Ishikawa (cell line): ENCODE measurements around the gene KNDC1.

ENCODE experiments used
- CEBPB ChIP-seq: IDR thresholded peaks from 2 replicates; pipeline ENCODE4 v1.6.1; 2012
- CREB1 ChIP-seq: IDR thresholded peaks from 2 replicates; pipeline ENCODE4 v1.6.1; 2012; ENCODE audit warnings: low read depth
- EGR1 ChIP-seq: IDR thresholded peaks from 2 replicates; pipeline ENCODE4 v1.6.1; 2012
- EP300 ChIP-seq: IDR thresholded peaks from 2 replicates; pipeline ENCODE4 v1.6.1; 2012; ENCODE audit warnings: borderline replicate concordance
- FOXM1 ChIP-seq: IDR thresholded peaks from 2 replicates; pipeline ENCODE4 v1.6.1; 2012; ENCODE audit warnings: low read depth, borderline replicate concordance
- MAX ChIP-seq: IDR thresholded peaks from 2 replicates; pipeline ENCODE4 v1.6.1; 2012
- NFIC ChIP-seq: IDR thresholded peaks from 2 replicates; pipeline ENCODE4 v1.6.1; 2012
- RAD21 ChIP-seq: IDR thresholded peaks from 2 replicates; pipeline ENCODE4 v1.6.1; 2012; ENCODE audit warnings: low read depth
- REST ChIP-seq: IDR thresholded peaks from 2 replicates; pipeline ENCODE4 v1.6.1; 2012; ENCODE audit warnings: low read depth, mild to moderate bottlenecking
- TAF1 ChIP-seq: IDR thresholded peaks from 2 replicates; pipeline ENCODE4 v1.6.1; 2012; ENCODE audit warnings: low read depth, mild to moderate bottlenecking
- TCF12 ChIP-seq: IDR thresholded peaks from 2 replicates; pipeline ENCODE4 v1.6.1; 2012; ENCODE audit warnings: low read depth
- TEAD4 ChIP-seq: IDR thresholded peaks from 2 replicates; pipeline ENCODE4 v1.6.1; 2012
- USF1 ChIP-seq: IDR thresholded peaks from 2 replicates; pipeline ENCODE4 v1.6.1; 2012
- YY1 ChIP-seq: IDR thresholded peaks from 2 replicates; pipeline ENCODE4 v1.6.1; 2012; ENCODE audit warnings: low read depth
- ZBTB7A ChIP-seq: IDR thresholded peaks from 2 replicates; pipeline ENCODE4 v1.6.1; 2012; ENCODE audit warnings: low read depth

The KNDC1 gene

GRCh38 chr10:133126431-133127290 lies 33.4 kb upstream of the KNDC1 start:
- no peak for TF ChIP-seq MAX
- TF ChIP-seq ZBTB7A: no peak

- TF ChIP-seq TAF1 (no peak), FOXM1 (no peak), YY1 (no peak)
Measured at GRCh38 chr10:133127291-133128125, 32.5 kb upstream of the KNDC1 start.

GRCh38 chr10:133128126-133129070 lies 31.6 kb upstream of the KNDC1 start:
- TF ChIP-seq REST: no peak
- no peak for TF ChIP-seq USF1
- no peak for TF ChIP-seq RAD21
- no peak for TF ChIP-seq TEAD4
- no peak for TF ChIP-seq YY1
- no peak for TF ChIP-seq TCF12
- no peak for TF ChIP-seq CREB1

- TF ChIP-seq USF1: no peak
- TF ChIP-seq NFIC: no peak
- no peak for TF ChIP-seq ZBTB7A
- no peak for TF ChIP-seq CEBPB
- no peak for TF ChIP-seq MAX
- TF ChIP-seq EGR1: no peak
- TF ChIP-seq REST: no peak
- TF ChIP-seq FOXM1: no peak
- no peak for TF ChIP-seq TEAD4
- no peak for TF ChIP-seq CREB1
- TF ChIP-seq EP300: no peak
Measured at GRCh38 chr10:133129071-133129858, 30.8 kb upstream of the KNDC1 start.

GRCh38 chr10:133129859-133130495 lies 30.0 kb upstream of the KNDC1 start:
- TF ChIP-seq USF1 (no peak), NFIC (no peak), RAD21 (no peak), REST (no peak), MAX (no peak), TCF12 (no peak), TAF1 (no peak)
